Gastrocnemius medialis (tissue), 4 donors: ENCODE measurements around the gene COG7. TPM values are rescaled to one million over a fixed set of nuclear protein-coding genes. Genes with fewer than 3 reads are reported as not detected.
"Not testable (repeated sequence)": the region's sequence is repeated elsewhere in the genome, so short reads cannot be mapped to it uniquely, and the experiment has no call there.

Source experiments
- ATAC-seq, 2 donors: fragments of 150-250 bp; one replicate each; pipeline ENCODE4 v1.9.1; 2016
- DNase-seq, 2 donors: peaks; one replicate each; pipeline ENCODE4 v3.0.0-alpha.2; 2019
- H3K27ac ChIP-seq, 4 donors: fragments of 200-600 bp; sonication (generic); 1 replicate in 1 of 4; 2 replicates in 3 of 4; pipeline ENCODE4 v1.5.1; 2016 to 2018; ENCODE audit warnings: mild to moderate bottlenecking in 2 of 4, moderate library complexity in 1 of 4
- H3K27me3 ChIP-seq, 3 donors: fragments of 200-600 bp; sonication (generic) in 2 of 3; 1 replicate in 1 of 3; 2 replicates in 2 of 3; pipeline versions ENCODE4 v1.5.1 to v1.6.0; 2016 to 2019; ENCODE audit warnings: mild to moderate bottlenecking in 1 of 3, moderate library complexity in 1 of 3
- H3K36me3 ChIP-seq, 2 donors: fragments of 200-600 bp; sonication (generic) in 1 of 2; one replicate each; pipeline ENCODE4 v1.5.1; 2017 to 2018
- H3K4me1 ChIP-seq, 2 donors: fragments of 200-600 bp; sonication (generic) in 1 of 2; one replicate each; pipeline ENCODE4 v1.5.1; 2016 to 2017; ENCODE audit warnings: mild to moderate bottlenecking in 2 of 2
- H3K4me3 ChIP-seq, 4 donors: fragments of 200-600 bp; sonication (generic) in 3 of 4; 1 replicate in 1 of 4; 2 replicates in 3 of 4; pipeline ENCODE4 v1.5.1; 2016 to 2019; ENCODE audit warnings: mild to moderate bottlenecking in 2 of 4
- H3K9me3 ChIP-seq, 3 donors: fragments of 200-600 bp; sonication (generic) in 2 of 3; 1 replicate in 1 of 3; 2 replicates in 2 of 3; pipeline ENCODE4 v1.5.1; 2016 to 2019
- POLR2A ChIP-seq, 2 donors: fragments of 450-650 bp; IDR thresholded peaks; one replicate each; pipeline ENCODE4 v1.6.1; 2017; ENCODE audit warnings: antibody characterized with exemption in 2 of 2, mild to moderate bottlenecking in 2 of 2, moderate library complexity in 2 of 2
- in situ Hi-C, 4 donors: fragments of 200-750 bp; cut with MboI; loops; one replicate each; pipeline versions ENCODE4 v1.15.0 to v1.8.0; 2017; ENCODE audit warnings: low sequenced_read_pairs in 4 of 4
- intact Hi-C: fragments of 100-400 bp; cut with DNase I; formaldehyde crosslinking; loops from one replicate; pipeline ENCODE4 v1.15.1; 2023; ENCODE audit warnings: low total_unique reads
- total RNA-seq, 4 donors: library from RNA; depleted of rRNA; stranded (reverse); fragments of >200 nt; gene quantifications; one replicate each; pipeline versions ENCODE4 v1.1.0 to v1.2.3, GENCODE V29; 2016
- TF ChIP-seq, protein P1 (sequence below), 5 experiments: fragments of 450-650 bp in 3 of 5; fragments of 200-600 bp in 2 of 5; sonication (generic) in 2 of 5; IDR thresholded peaks in 4 of 5; conservative IDR thresholded peaks in 1 of 5; 1 replicate in 4 of 5; 2 replicates in 1 of 5; pipeline ENCODE4 v1.5.1; 2016 to 2019; ENCODE audit warnings: antibody characterized with exemption in 5 of 5, mild to moderate bottlenecking in 3 of 5, moderate library complexity in 3 of 5

Gene COG7
- total RNA-seq, 4 donors from 2014 or later = 6.6 to 12.9 (median 7.1) TPM

DNA sequence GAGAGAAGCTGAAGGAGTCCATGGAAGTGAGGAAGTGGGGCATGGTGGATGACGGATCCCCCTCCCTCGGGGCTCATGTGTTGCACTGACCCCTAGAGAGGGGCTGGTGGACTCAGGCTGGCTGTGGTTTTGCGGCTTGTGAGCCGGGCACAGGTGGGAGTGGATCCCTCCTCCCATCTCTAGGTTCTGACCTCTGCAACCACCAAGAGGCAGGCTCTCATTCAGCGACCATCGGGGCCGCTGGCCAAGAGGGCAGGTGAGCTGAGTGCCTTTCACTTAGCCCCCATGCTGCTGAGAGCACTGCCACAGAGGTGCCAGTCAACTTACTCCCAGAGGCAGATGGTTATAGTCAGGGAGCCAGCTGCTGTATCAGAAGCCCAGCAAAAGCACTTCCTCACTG lies 83.6 kb downstream of the COG7 start:
- no peak overlapping the region for H3K4me3 ChIP-seq
- no peak overlapping the region for H3K27ac ChIP-seq
- H3K36me3 ChIP-seq = no peaks in the 10 kb centered on the region
- ATAC-seq (no peak), DNase-seq (no peak)
- in situ Hi-C loops = no loop called here
- no peak for TF ChIP-seq POLR2A (IDR thresholded peaks at IDR 0.05)
- TF ChIP-seq, protein P1, sequence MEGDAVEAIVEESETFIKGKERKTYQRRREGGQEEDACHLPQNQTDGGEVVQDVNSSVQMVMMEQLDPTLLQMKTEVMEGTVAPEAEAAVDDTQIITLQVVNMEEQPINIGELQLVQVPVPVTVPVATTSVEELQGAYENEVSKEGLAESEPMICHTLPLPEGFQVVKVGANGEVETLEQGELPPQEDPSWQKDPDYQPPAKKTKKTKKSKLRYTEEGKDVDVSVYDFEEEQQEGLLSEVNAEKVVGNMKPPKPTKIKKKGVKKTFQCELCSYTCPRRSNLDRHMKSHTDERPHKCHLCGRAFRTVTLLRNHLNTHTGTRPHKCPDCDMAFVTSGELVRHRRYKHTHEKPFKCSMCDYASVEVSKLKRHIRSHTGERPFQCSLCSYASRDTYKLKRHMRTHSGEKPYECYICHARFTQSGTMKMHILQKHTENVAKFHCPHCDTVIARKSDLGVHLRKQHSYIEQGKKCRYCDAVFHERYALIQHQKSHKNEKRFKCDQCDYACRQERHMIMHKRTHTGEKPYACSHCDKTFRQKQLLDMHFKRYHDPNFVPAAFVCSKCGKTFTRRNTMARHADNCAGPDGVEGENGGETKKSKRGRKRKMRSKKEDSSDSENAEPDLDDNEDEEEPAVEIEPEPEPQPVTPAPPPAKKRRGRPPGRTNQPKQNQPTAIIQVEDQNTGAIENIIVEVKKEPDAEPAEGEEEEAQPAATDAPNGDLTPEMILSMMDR (IDR thresholded peaks at IDR 0.05 in 4 of 5, conservative IDR thresholded peaks at IDR 0.05 in 1 of 5) = no peak
- H3K27me3 ChIP-seq = no peaks in the 10 kb centered on the region
- H3K4me1 ChIP-seq = peaks cover 6 to 13% of the 10 kb centered on the region in 2 donors
- H3K9me3 ChIP-seq = no peaks in the 10 kb centered on the region
- intact Hi-C loops = loop anchor here (5.0 kb wide), 1 partner anchor 33 kb away; no protein-coding TSS in a partner anchor

DNA sequence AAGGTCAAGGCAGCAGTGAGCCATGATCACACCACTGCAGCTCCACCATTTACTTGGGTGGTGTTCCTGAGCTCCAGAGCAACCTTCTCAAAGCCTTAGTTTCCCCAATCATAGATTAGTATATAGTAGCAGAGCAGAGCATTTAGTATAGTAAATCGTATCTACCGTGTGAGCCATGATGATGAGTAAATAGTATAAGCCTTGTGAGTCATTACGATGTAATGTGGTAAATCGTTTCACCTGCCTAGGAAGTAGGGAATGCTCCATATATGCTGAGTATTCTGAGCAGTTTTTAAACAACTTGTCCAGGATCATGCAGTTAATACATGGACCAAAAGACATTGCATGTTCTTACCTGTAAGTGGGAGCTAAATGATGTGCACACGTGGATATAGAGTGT lies 84.5 kb downstream of the COG7 start:
- Histone ChIP-seq H3K36me3 (no peaks in the 10 kb centered on the region), H3K27ac (no peak overlapping the region), H3K27me3 (no peaks in the 10 kb centered on the region), H3K9me3 (no peaks in the 10 kb centered on the region), H3K4me3 (no peak overlapping the region), H3K4me1 (peaks cover 6 to 13% of the 10 kb centered on the region in 2 donors)
- no peak for ATAC-seq
- intact Hi-C loops (loop anchor here (5.0 kb wide), 1 partner anchor 34 kb away; no protein-coding TSS in a partner anchor), in situ Hi-C loops (no loop called here)
- DNase-seq = no peak
- no peak for TF ChIP-seq POLR2A (IDR thresholded peaks at IDR 0.05)
- TF ChIP-seq, protein P1 (IDR thresholded peaks at IDR 0.05 in 4 of 5, conservative IDR thresholded peaks at IDR 0.05 in 1 of 5) = no peak

DNA sequence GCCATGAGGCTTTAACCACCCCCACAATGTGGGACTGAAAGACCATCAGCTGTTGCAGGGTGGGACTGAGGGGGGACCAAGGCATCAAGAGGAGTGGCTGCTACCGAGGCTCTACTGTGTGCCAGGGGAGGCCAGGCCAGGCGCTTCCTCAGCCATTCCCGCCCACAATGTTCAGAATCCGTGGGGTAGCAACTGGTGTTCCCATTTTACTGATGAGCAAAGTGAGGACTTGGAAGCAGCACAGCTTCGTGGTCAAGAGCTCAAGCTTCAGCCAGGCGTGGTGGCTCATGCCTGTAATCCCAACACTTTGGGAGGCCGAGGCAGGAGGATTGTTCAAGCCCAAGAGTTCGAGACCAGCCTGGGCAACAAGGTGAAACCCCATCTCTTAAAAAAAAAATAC lies 85.0 kb downstream of the COG7 start:
- intact Hi-C loops (loop anchor here (5.0 kb wide), 1 partner anchor 34 kb away; no protein-coding TSS in a partner anchor), in situ Hi-C loops (no loop called here)
- Histone ChIP-seq H3K27me3 (no peaks in the 10 kb centered on the region), H3K4me3 (no peak overlapping the region), H3K4me1 (peaks cover 6 to 17% of the 10 kb centered on the region in 2 donors), H3K9me3 (no peaks in the 10 kb centered on the region), H3K36me3 (no peaks in the 10 kb centered on the region), H3K27ac (no peak overlapping the region)
- ATAC-seq (no peak), DNase-seq (no peak)
- TF ChIP-seq, protein P1 (IDR thresholded peaks at IDR 0.05 in 4 of 5, conservative IDR thresholded peaks at IDR 0.05 in 1 of 5) = no peak
- TF ChIP-seq POLR2A (IDR thresholded peaks at IDR 0.05) = no peak

DNA sequence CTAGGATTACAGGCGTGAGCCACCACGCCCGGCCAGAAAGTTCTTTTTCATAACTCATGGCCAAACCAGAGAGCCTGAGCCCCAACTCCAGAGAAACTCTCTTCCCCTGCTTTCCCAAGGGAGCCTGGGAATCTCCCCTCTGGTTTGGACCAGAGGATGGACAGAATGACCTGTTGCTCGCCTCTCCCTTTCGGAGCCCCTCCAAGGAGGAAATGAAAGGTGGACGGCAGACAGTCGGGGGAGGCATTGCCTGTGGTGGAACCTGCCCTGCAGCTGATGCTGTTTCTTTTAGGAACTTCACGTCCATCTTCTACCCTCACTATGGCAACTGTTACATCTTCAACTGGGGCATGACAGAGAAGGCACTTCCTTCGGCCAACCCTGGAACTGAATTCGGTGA lies 85.4 kb downstream of the COG7 start:
- Histone ChIP-seq H3K36me3 (no peaks in the 10 kb centered on the region), H3K27ac (no peak overlapping the region), H3K27me3 (no peaks in the 10 kb centered on the region), H3K4me3 (no peak overlapping the region), H3K4me1 (peaks cover 6 to 21% of the 10 kb centered on the region in 2 donors), H3K9me3 (no peaks in the 10 kb centered on the region)
- intact Hi-C loops = loop anchor here (5.0 kb wide), 1 partner anchor 35 kb away; no protein-coding TSS in a partner anchor
- TF ChIP-seq, protein P1 (IDR thresholded peaks at IDR 0.05 in 4 of 5, conservative IDR thresholded peaks at IDR 0.05 in 1 of 5) = no peak
- TF ChIP-seq POLR2A (IDR thresholded peaks at IDR 0.05) = no peak
- DNase-seq (no peak), ATAC-seq (no peak)
- in situ Hi-C loops = no loop called here

DNA sequence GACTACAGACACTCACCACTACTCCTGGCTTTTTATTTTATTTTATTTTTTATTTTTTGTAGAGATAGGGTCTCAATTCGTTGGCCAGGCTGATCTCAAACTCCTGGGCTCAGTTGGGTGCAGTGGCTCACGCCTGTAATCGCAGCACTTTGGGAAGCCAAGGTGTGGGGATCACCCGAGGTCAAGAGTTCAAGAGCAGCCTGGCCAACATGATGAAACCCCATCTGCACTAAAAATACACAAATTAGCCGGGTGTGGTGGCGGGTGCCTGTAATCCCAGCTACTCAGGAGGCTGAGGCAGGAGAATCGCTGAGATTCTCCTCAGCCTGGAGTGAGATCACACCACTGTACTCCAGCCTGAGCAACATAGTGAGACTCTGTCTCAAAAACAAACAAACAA lies 86.6 kb downstream of the COG7 start:
- peaks cover 6 to 24% of the 10 kb centered on the region in 2 donors for H3K4me1 ChIP-seq
- H3K4me3 ChIP-seq, ATAC-seq, H3K36me3 ChIP-seq, H3K27me3 ChIP-seq, H3K9me3 ChIP-seq, DNase-seq, in situ Hi-C loops: not testable (repeated sequence)
- H3K27ac ChIP-seq = peak overlapping the region; percentile 51 to 63 (median 56)
- intact Hi-C loops = loop anchor here (5.0 kb wide), 1 partner anchor 36 kb away; no protein-coding TSS in a partner anchor
